GM19023 (cell line): Measurements from ENCODE around the gene MT1G.
A peak's percentile ranks its signal among the peaks of the same experiment; 100 is the strongest.
"Not testable (repeated sequence)": the region's sequence is repeated elsewhere in the genome, so short reads cannot be mapped to it uniquely, and the experiment has no call there.

Experiments used
- ATAC-seq: cut with Tn5 transposase; IDR thresholded peaks from one replicate; pipeline ENCODE4 v1.9.1; 2021; ENCODE audit warnings: mild to moderate bottlenecking, moderate library complexity; ENCODE audit not compliant: unreplicated experiment

Gene MT1G

GRCh38 chr16:56637814-56638750 is 29.8 kb downstream of the MT1G start, which contains the start of gene MT1A:
MT1A (plus strand) TSS chr16:56638666; CDS start chr16:56638739, 73 bp downstream.
- ATAC-seq: no peak

- no peak for ATAC-seq
Observed at GRCh38 chr16:56636616-56637413, 31.1 kb downstream of the MT1G start.

- no peak for ATAC-seq
Observed at GRCh38 chr16:56635441-56635967, 32.4 kb downstream of the MT1G start.

DNA sequence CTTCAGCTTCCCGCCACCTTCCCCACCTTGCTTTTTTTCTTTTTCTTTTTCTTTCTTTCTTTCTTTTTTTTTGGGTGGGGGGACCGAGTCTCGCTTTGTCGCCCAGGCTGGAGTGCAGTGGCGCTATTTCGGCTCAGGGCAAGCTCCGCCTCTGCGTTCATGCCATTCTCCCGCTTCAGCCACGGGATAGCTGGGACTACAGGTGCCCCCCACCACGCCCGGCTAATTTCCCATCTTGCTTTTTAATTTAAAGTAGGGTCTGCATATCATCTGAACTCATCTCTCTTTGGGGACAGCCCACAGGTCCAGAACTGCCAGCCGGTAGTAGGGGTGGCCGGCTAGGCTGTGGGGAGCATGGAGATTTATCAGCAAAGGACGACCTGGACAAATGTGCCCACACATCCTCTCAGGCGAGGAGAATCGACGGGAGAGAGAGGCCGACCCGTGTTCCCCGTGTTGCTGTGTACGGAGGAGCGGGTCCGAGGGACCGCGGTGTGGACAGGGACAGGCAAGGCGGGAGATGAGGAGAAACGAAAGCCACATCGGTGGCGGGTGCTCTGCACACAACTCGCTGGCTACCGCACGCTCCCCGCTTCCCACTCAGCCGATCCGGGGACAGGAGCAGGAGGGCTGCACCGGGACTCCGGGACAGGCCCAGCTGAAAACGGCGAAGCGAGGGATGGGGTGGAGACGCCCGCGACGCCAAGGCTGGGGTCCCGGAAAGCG is 33.0 kb downstream of the MT1G start:
- no peak for ATAC-seq

DNA sequence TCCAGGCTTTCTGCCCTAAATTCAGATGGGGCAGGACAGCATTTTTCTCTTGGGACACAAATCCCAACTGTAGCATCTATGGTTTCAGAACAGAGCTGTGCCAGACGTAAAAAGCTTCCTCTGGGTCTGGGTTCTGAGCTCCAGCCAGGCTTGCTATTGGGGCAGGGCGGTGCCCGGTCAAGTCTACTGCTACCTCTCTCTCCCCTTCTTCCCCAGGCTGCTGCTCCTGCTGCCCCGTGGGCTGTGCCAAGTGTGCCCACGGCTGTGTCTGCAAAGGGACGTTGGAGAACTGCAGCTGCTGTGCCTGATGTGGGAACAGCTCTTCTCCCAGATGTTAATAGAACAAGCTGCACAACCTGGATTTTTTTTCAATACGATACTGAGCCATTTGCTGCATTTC is 34.3 kb downstream of the MT1G start:
- ATAC-seq: no peak

DNA sequence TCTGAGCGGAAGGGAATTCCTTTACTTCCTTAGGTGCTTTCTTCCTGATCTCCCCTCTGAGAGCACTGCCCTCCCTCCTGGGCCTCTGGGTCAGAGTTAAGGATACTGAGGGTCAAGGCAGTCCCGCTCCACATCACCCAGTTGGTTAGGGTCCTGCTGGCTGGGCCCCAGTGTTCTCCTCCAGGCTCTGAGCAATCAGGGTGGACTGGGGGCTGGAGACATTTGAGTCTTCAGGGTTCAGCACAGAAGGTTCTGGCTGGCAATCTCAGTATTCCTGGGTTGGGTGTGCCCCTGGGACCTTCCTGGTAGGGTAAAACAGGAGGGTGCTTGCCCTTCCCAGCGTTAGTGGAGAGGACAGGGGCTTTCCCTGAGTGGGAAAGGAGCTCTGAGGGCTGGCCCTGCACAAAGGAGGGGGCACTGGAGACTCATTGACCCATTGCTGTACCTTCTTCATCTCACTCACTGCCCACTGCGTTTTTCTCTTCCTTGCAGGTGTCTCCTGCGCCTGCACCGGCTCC is 35.0 kb downstream of the MT1G start:
- ATAC-seq: no peak

- ATAC-seq: no peak
Observed at GRCh38 chr16:56632156-56632847, 35.6 kb downstream of the MT1G start, which contains the start of gene MT1M. MT1M (plus strand) TSS chr16:56632659; CDS start chr16:56632732, 73 bp downstream.

GRCh38 chr16:56631832-56632155 is 36.1 kb downstream of the MT1G start:
- no peak for ATAC-seq

GRCh38 chr16:56631197-56631596 is 36.7 kb downstream of the MT1G start:
- ATAC-seq: no peak

DNA sequence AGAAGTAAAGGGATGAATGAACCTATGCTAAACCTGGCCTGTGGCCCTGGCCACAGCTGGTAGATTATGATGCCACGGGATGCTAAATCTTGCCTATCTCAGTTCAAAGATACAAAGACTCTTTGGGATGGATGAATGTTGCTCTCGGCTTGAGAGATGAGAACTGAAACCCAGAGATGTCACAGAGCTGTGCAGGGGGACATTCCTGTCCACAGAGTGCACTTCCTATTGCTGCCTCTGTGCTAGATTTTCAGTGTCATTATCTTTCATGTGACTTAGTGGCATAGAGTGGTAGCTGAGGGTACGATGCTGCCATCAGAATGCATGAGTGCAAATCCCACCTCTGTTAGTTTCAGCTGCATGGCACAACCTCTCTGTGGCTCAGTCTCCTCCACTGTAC is 37.7 kb downstream of the MT1G start:
- peak; percentile 69 for ATAC-seq

GRCh38 chr16:56629531-56629930 is 38.3 kb downstream of the MT1G start:
- no peak for ATAC-seq

DNA sequence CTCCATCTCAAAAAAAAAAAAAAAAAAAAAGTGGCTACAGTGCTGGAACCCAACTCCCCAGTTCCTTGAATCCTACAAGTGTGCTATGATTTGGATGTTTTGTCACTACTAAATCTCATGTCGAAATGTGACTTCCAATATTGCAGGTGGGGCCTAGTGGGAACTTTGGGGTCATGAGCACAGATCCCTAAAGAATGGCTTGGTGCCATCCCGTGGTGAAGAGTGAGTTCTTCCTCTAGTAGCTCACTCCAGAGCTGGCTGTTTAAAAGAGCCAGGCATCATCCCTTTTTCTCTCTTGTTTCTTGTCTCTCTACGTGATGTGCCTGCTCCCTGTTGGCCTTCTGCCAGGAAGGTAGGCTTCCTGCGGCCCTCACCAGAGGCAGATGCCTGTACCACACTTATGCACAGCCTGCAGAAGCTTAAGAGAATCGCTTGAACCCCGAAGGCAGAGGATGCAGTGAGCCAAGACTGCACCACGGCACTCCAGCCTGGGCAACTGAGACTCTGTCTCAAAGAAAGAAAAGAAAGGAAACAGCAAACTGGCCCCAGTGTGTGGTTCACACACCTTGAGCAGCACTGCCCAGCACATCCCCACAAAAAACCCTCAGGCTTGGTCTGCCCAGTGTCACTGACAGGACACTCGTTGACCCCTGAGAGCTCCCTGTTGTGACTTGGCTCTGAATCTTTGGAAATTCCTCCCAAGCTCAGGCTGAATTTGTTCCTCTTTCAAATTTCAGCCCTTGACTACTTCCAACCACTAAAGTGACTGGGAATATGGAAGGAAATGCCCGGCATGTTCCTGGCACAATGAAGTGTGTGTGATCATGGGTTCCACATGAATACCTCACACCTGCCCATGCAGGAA is 39.1 kb downstream of the MT1G start:
- no peak for ATAC-seq

- ATAC-seq: no peak
Observed at GRCh38 chr16:56626685-56627084, 41.2 kb downstream of the MT1G start.

GRCh38 chr16:56625943-56626654 is 41.8 kb downstream of the MT1G start:
- ATAC-seq: peak; percentile 13

GRCh38 chr16:56625140-56625942 is 42.5 kb downstream of the MT1G start, which contains the start of gene MT1E:
MT1E (plus strand) TSS chr16:56625781; CDS start chr16:56625852, 71 bp downstream.
- peak; percentile 54 for ATAC-seq

DNA sequence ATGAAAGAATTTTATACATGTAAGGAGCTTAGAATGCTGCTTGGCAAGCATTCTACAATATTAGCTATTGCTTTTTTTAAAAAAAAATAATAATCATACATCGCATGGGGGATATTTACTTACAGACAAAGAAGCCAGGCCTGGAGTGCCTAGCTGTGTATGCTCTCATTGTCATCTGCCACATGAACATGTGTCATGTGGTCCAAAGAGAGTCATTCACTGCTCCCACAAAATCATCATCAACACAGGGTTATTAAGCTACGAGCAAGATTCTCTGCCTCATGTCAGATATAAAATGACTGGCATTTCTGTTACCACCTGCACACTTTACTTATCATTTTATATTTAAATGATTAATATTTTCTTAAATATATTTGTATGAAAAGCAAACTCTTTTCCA is 44.2 kb downstream of the MT1G start:
- ATAC-seq: no peak

GRCh38 chr16:56623184-56623583 is 44.7 kb downstream of the MT1G start:
- ATAC-seq: not testable (repeated sequence)
